DOHH2 (cell line): Measurements from ENCODE around the gene AQP6.

Source experiments
- H3F3A ChIP-seq: fragments of 200-600 bp; sonication (generic), shearing (Covaris generic); 2 replicates; pipeline ENCODE4 v1.6.0; 2016; ENCODE audit warnings: antibody characterized with exemption, mild to moderate bottlenecking; ENCODE audit not compliant: control insufficient read depth, insufficient read depth
- H3K27ac ChIP-seq: fragments of 200-600 bp; sonication (generic); 2 replicates; pipeline ENCODE4 v1.5.1; 2014; ENCODE audit warnings: low read depth, mild to moderate bottlenecking, low read length, moderate library complexity
- H3K27me3 ChIP-seq: fragments of 200-600 bp; sonication (generic); 2 replicates; pipeline ENCODE4 v1.6.1; 2014; ENCODE audit warnings: mild to moderate bottlenecking, low read length, mixed read lengths; ENCODE audit not compliant: control insufficient read depth
- H3K36me3 ChIP-seq: fragments of 200-600 bp; sonication (generic); 2 replicates; pipeline ENCODE4 v1.6.1; 2014; ENCODE audit warnings: mild to moderate bottlenecking, low read length, moderate library complexity, mixed read lengths; ENCODE audit not compliant: control insufficient read depth
- H3K4me1 ChIP-seq: fragments of 200-600 bp; sonication (generic); 2 replicates; pipeline ENCODE4 v1.6.1; 2014; ENCODE audit warnings: mild to moderate bottlenecking, low read length, mixed read lengths; ENCODE audit not compliant: control insufficient read depth
- H3K4me2 ChIP-seq: fragments of 200-600 bp; sonication (generic); 2 replicates; pipeline ENCODE4 v1.6.0; 2014; ENCODE audit warnings: mild to moderate bottlenecking, low read length, moderate library complexity
- H3K4me3 ChIP-seq: fragments of 200-600 bp; sonication (generic); 2 replicates; pipeline ENCODE4 v1.5.1; 2014; ENCODE audit warnings: mild to moderate bottlenecking, low read length, mixed read lengths
- H3K79me2 ChIP-seq: fragments of 200-600 bp; sonication (generic); 2 replicates; pipeline ENCODE4 v1.6.1; 2014; ENCODE audit warnings: mild to moderate bottlenecking, low read length, mixed read lengths; ENCODE audit not compliant: control insufficient read depth
- H3K9me2 ChIP-seq: fragments of 200-600 bp; sonication (generic); replicated peaks from 2 replicates; pipeline ENCODE4 v1.6.1; 2014; ENCODE audit warnings: mild to moderate bottlenecking, low read length, mixed read lengths; ENCODE audit not compliant: control insufficient read depth
- H3K9me3 ChIP-seq: fragments of 200-600 bp; sonication (generic); 2 replicates; pipeline ENCODE4 v1.6.1; 2014; ENCODE audit warnings: antibody characterized with exemption, low read length, mixed read lengths; ENCODE audit not compliant: control insufficient read depth, insufficient read depth
- H4K20me1 ChIP-seq: fragments of 200-600 bp; sonication (generic); 2 replicates; pipeline ENCODE4 v1.6.0; 2014; ENCODE audit warnings: low read depth, mild to moderate bottlenecking, antibody characterized with exemption, low read length, moderate library complexity; ENCODE audit not compliant: control insufficient read depth, insufficient read depth
- CTCF ChIP-seq: fragments of 200-600 bp; sonication (generic); IDR thresholded peaks from one replicate; pipeline ENCODE4 v1.5.1; 2014; ENCODE audit warnings: antibody characterized with exemption, mild to moderate bottlenecking, low read depth, low read length; ENCODE audit not compliant: poor library complexity, severe bottlenecking
- EZH2phosphoT487 ChIP-seq: fragments of 200-600 bp; sonication (generic); IDR thresholded peaks from 2 replicates; pipeline ENCODE4 v1.6.1; 2017; ENCODE audit warnings: borderline replicate concordance, mild to moderate bottlenecking, antibody characterized with exemption, low read length, moderate library complexity, mixed read lengths

AQP6 gene

GRCh38 chr12:49924628-49925246 lies 48.0 kb upstream of the AQP6 start:
- Histone ChIP-seq H3K36me3 (no peaks in the 10 kb centered on the region), H3K27me3 (peaks cover 11% of the 10 kb centered on the region), H3F3A (no peaks in the 10 kb centered on the region), H4K20me1 (no peaks in the 10 kb centered on the region), H3K4me2 (no peak overlapping the region), H3K4me3 (no peak overlapping the region), H3K9me3 (no peaks in the 10 kb centered on the region), H3K27ac (no peak overlapping the region), H3K4me1 (no peaks in the 10 kb centered on the region), H3K79me2 (no peaks in the 10 kb centered on the region), H3K9me2 (no peaks in the 10 kb centered on the region)
- TF ChIP-seq EZH2phosphoT487 = no peak
- no peak for TF ChIP-seq CTCF

DNA sequence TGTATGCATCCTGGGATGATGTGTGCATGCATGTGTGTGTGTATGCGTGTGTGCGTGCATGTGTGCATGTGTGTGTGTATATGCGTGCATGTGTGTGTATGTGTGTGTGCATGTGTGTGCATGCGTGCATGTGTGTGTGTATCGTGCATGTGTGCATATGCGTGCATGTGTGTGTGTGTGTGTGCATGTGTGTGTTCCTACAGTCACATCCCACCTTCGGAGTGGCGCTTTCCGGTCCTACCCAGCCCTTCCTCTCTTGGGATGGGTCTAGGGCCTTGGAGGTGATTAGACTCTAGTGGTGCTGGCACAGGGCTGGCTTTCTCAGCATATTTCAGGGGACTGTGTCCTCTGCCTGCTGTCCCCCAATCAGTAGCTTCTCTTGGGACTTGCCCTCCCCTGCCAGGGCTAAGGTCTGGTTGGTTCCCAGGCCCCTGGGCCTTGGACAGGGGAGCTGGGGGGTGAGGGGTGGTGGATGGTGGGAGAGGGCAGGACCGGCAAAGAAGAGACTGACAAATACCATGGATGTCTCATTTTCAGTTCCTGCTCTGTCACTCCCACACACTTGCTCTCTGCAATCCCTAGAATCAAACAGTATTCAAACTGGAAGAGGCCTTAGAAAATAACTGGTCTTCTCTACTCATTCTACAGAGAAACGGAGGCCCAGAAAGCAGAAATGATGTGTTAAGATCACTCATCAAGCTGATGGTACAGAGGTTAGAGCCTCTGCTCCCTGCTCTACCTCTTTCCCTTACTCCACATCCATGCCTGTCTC lies 47.1 kb upstream of the AQP6 start:
- H3K27ac ChIP-seq = no peak overlapping the region
- H3K36me3 ChIP-seq = no peaks in the 10 kb centered on the region
- no peak overlapping the region for H3K4me2 ChIP-seq
- no peak overlapping the region for H3K4me3 ChIP-seq
- H3K79me2 ChIP-seq = no peaks in the 10 kb centered on the region
- H4K20me1 ChIP-seq = no peaks in the 10 kb centered on the region
- no peaks in the 10 kb centered on the region for H3F3A ChIP-seq
- peaks cover 11% of the 10 kb centered on the region for H3K27me3 ChIP-seq
- H3K4me1 ChIP-seq = no peaks in the 10 kb centered on the region
- TF ChIP-seq EZH2phosphoT487 (no peak), CTCF (no peak)
- H3K9me2 ChIP-seq = no peaks in the 10 kb centered on the region
- no peaks in the 10 kb centered on the region for H3K9me3 ChIP-seq

GRCh38 chr12:49928471-49928870 lies 44.3 kb upstream of the AQP6 start:
- TF ChIP-seq CTCF = no peak
- no peak for TF ChIP-seq EZH2phosphoT487
- H3K27ac ChIP-seq = no peak overlapping the region
- no peaks in the 10 kb centered on the region for H3K36me3 ChIP-seq
- no peak overlapping the region for H3K4me3 ChIP-seq
- H3K9me2 ChIP-seq = no peaks in the 10 kb centered on the region
- H3K27me3 ChIP-seq = peaks cover 19% of the 10 kb centered on the region
- H3K4me2 ChIP-seq = no peak overlapping the region
- no peaks in the 10 kb centered on the region for H3K79me2 ChIP-seq
- no peaks in the 10 kb centered on the region for H3F3A ChIP-seq
- no peaks in the 10 kb centered on the region for H3K4me1 ChIP-seq
- no peaks in the 10 kb centered on the region for H3K9me3 ChIP-seq
- no peaks in the 10 kb centered on the region for H4K20me1 ChIP-seq
